HG03135 (cell line): ENCODE results near the gene TFF3.
A peak's percentile ranks its signal among the peaks of the same experiment; 100 is the strongest.

Experiments
- ATAC-seq: cut with Tn5 transposase; IDR thresholded peaks from one replicate; pipeline ENCODE4 v1.9.1; 2021; ENCODE audit warnings: mild to moderate bottlenecking, moderate library complexity; ENCODE audit not compliant: unreplicated experiment

The TFF3 gene

GRCh38 chr21:42291751-42292562 lies 23.3 kb downstream of the TFF3 start:
- ATAC-seq = no peak

GRCh38 chr21:42291003-42291750 lies 24.0 kb downstream of the TFF3 start:
- ATAC-seq = no peak

- no peak for ATAC-seq
These were observed 24.7 kb downstream of the TFF3 start for GRCh38 chr21:42290505-42290904.

- ATAC-seq = no peak
These were observed 25.3 kb downstream of the TFF3 start for GRCh38 chr21:42289926-42290325.

- ATAC-seq = no peak
These were observed 26.2 kb downstream of the TFF3 start for GRCh38 chr21:42288962-42289361.

GRCh38 chr21:42287193-42288083 lies 27.8 kb downstream of the TFF3 start:
- no peak for ATAC-seq

GRCh38 chr21:42286416-42286815 lies 28.8 kb downstream of the TFF3 start:
- peak; percentile 54 for ATAC-seq

- ATAC-seq = peak; percentile 33
These were observed 29.5 kb downstream of the TFF3 start for GRCh38 chr21:42285569-42286245.

GRCh38 chr21:42282715-42283114 lies 32.5 kb downstream of the TFF3 start:
- no peak for ATAC-seq

- no peak for ATAC-seq
These were observed 33.2 kb downstream of the TFF3 start for GRCh38 chr21:42282021-42282420.

- no peak for ATAC-seq
These were observed 34.0 kb downstream of the TFF3 start for GRCh38 chr21:42281181-42281680.

GRCh38 chr21:42280356-42281180 lies 34.6 kb downstream of the TFF3 start:
- no peak for ATAC-seq

- no peak for ATAC-seq
These were observed 35.3 kb downstream of the TFF3 start for GRCh38 chr21:42279888-42280287.

GRCh38 chr21:42279341-42279871 lies 35.8 kb downstream of the TFF3 start:
- no peak for ATAC-seq

GRCh38 chr21:42278451-42279149 lies 36.6 kb downstream of the TFF3 start:
- no peak for ATAC-seq

- no peak for ATAC-seq
These were observed 37.6 kb downstream of the TFF3 start for GRCh38 chr21:42277593-42277992.

- no peak for ATAC-seq
These were observed 38.6 kb downstream of the TFF3 start for GRCh38 chr21:42276526-42277154.

GRCh38 chr21:42276076-42276475 lies 39.1 kb downstream of the TFF3 start:
- ATAC-seq = no peak
